ENCODE data around the gene SPSB4.

Gene SPSB4

DNA sequence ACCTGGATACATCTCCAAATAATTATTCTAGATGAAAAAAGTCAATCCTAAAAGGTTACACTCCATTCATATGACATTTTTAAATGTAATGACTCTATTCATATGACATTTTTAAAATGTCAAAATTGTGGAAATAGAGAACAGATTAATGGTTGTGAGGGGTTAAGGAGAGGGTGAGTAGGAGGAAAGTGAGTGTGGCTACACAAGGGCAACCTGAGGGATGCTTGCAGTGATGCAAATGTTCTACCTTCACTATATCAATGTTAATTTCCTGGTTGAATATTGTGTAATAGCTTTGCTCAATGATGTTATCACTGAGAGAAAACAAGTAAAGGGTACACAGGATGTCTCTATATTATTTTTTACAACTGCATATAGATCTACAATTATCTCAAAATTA is 125.6 kb downstream of the SPSB4 start:
- no peak overlapping the region for H3K4me3 ChIP-seq (IDR thresholded peaks at IDR 0.05; ENCODE audit: insufficient read depth, low read depth, low read length)
- H3K4me1 ChIP-seq (ENCODE audit: low read depth, poor library complexity, severe bottlenecking) = no peaks in the 10 kb centered on the region
- H3K79me2 ChIP-seq (ENCODE audit: insufficient read depth, low read depth) = no peaks in the 10 kb centered on the region
- no peak overlapping the region for H3K4me2 ChIP-seq
- H4K20me1 ChIP-seq (ENCODE audit: insufficient read depth) = no peaks in the 10 kb centered on the region
- no peak overlapping the region for H3K27ac ChIP-seq
- TF ChIP-seq, protein P1, sequence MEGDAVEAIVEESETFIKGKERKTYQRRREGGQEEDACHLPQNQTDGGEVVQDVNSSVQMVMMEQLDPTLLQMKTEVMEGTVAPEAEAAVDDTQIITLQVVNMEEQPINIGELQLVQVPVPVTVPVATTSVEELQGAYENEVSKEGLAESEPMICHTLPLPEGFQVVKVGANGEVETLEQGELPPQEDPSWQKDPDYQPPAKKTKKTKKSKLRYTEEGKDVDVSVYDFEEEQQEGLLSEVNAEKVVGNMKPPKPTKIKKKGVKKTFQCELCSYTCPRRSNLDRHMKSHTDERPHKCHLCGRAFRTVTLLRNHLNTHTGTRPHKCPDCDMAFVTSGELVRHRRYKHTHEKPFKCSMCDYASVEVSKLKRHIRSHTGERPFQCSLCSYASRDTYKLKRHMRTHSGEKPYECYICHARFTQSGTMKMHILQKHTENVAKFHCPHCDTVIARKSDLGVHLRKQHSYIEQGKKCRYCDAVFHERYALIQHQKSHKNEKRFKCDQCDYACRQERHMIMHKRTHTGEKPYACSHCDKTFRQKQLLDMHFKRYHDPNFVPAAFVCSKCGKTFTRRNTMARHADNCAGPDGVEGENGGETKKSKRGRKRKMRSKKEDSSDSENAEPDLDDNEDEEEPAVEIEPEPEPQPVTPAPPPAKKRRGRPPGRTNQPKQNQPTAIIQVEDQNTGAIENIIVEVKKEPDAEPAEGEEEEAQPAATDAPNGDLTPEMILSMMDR (conservative IDR thresholded peaks at IDR 0.05; ENCODE audit: low read depth, low read length) = no peak
- H2AFZ ChIP-seq (ENCODE audit: low read depth) = no peak overlapping the region
- no peaks in the 10 kb centered on the region for H3K36me3 ChIP-seq (ENCODE audit: insufficient read depth)
- H3K27me3 ChIP-seq (ENCODE audit: insufficient read depth, low read depth) = no peaks in the 10 kb centered on the region
- no peak overlapping the region for H3K9ac ChIP-seq

- Histone ChIP-seq H3K4me2 (no peak overlapping the region), H3K4me3 (IDR thresholded peaks at IDR 0.05; ENCODE audit: insufficient read depth, low read depth, low read length) (no peak overlapping the region), H3K4me1 (ENCODE audit: low read depth, poor library complexity, severe bottlenecking) (no peaks in the 10 kb centered on the region), H3K27me3 (ENCODE audit: insufficient read depth, low read depth) (no peaks in the 10 kb centered on the region), H2AFZ (ENCODE audit: low read depth) (no peak overlapping the region), H3K36me3 (ENCODE audit: insufficient read depth) (no peaks in the 10 kb centered on the region), H3K79me2 (ENCODE audit: insufficient read depth, low read depth) (no peaks in the 10 kb centered on the region), H4K20me1 (ENCODE audit: insufficient read depth) (no peaks in the 10 kb centered on the region), H3K27ac (no peak overlapping the region), H3K9ac (no peak overlapping the region)
- TF ChIP-seq, protein P1 (conservative IDR thresholded peaks at IDR 0.05; ENCODE audit: low read depth, low read length) = no peak
These were observed 126.9 kb downstream of the SPSB4 start for GRCh38 chr3:141178026-141178425.

DNA sequence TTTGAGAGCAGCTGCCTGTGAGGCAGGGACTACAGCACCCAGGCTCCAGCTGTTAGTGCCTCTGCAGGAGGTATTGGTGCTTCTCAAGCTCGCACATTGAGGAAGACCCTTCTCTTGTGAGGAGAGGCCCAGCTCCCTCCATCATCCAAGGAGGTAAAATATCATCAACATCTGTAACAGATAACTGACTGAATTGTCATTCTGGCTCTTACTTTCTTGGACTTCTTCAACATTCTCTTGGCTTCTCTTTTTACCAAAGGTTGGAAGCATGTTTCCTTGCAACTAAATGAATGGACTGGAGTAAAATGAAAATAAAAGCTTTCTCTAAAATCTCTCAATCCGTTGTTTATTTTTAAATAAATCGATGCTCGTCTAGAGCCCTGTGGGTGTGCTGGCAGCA is 127.4 kb downstream of the SPSB4 start:
- H3K27ac ChIP-seq = no peak overlapping the region
- no peak overlapping the region for H3K9ac ChIP-seq
- H3K36me3 ChIP-seq (ENCODE audit: insufficient read depth) = no peaks in the 10 kb centered on the region
- no peak overlapping the region for H2AFZ ChIP-seq (ENCODE audit: low read depth)
- H3K4me1 ChIP-seq (ENCODE audit: low read depth, poor library complexity, severe bottlenecking) = no peaks in the 10 kb centered on the region
- H3K4me2 ChIP-seq = no peak overlapping the region
- no peaks in the 10 kb centered on the region for H3K79me2 ChIP-seq (ENCODE audit: insufficient read depth, low read depth)
- H3K4me3 ChIP-seq (IDR thresholded peaks at IDR 0.05; ENCODE audit: insufficient read depth, low read depth, low read length) = no peak overlapping the region
- H4K20me1 ChIP-seq (ENCODE audit: insufficient read depth) = no peaks in the 10 kb centered on the region
- H3K27me3 ChIP-seq (ENCODE audit: insufficient read depth, low read depth) = no peaks in the 10 kb centered on the region
- TF ChIP-seq, protein P1 (conservative IDR thresholded peaks at IDR 0.05; ENCODE audit: low read depth, low read length) = no peak

DNA sequence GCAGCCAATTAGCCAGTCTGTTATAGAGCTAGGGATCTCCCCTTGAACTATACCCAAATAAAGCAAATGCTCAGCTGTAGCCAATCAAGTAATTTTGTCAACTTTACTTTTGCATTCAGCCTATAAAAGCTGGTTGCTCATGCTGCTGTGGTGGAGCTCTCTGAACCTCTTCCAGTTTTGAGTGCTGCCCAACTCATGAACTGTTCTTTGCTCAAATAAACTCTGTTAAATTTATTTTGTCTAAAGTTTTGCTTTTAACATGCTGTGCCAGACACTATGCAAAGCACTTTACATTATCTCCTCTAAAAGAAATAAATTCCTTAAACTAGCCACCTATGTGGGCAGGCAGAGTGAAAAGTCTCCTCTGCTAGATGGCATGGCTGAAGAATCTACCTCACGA is 128.8 kb downstream of the SPSB4 start:
- no peaks in the 10 kb centered on the region for H3K36me3 ChIP-seq (ENCODE audit: insufficient read depth)
- no peak overlapping the region for H3K4me2 ChIP-seq
- no peak overlapping the region for H3K9ac ChIP-seq
- no peaks in the 10 kb centered on the region for H3K4me1 ChIP-seq (ENCODE audit: low read depth, poor library complexity, severe bottlenecking)
- no peak overlapping the region for H2AFZ ChIP-seq (ENCODE audit: low read depth)
- no peaks in the 10 kb centered on the region for H3K27me3 ChIP-seq (ENCODE audit: insufficient read depth, low read depth)
- no peak overlapping the region for H3K27ac ChIP-seq
- no peaks in the 10 kb centered on the region for H4K20me1 ChIP-seq (ENCODE audit: insufficient read depth)
- TF ChIP-seq, protein P1 (conservative IDR thresholded peaks at IDR 0.05; ENCODE audit: low read depth, low read length) = no peak
- no peak overlapping the region for H3K4me3 ChIP-seq (IDR thresholded peaks at IDR 0.05; ENCODE audit: insufficient read depth, low read depth, low read length)
- H3K79me2 ChIP-seq (ENCODE audit: insufficient read depth, low read depth) = no peaks in the 10 kb centered on the region
